Activated CD4-positive, alpha-beta memory T cell treated with anti-CD3 and anti-CD28 coated beads, Interleukin-2, amount 10 ng/mL, durations not matched to agents 7 days and 5 days (primary cell): ENCODE results near the gene DNAH2. TPM values are rescaled to one million over a fixed set of nuclear protein-coding genes. Genes with fewer than 3 reads are reported as not detected.

Source experiments
- CTCF ChIA-PET: fragments of 350-600 bp; sonication (Branson Sonifier 250); formaldehyde crosslinking; loops from one replicate; lab custom pipeline; 2021; ENCODE audit warnings: antibody characterized with exemption, inconsistent platforms; lab: Charles Lee
- POLR2A ChIA-PET: fragments of 350-600 bp; sonication (Branson Sonifier 250); formaldehyde crosslinking; loops from one replicate; lab custom pipeline; 2021; ENCODE audit warnings: antibody characterized with exemption; lab: Charles Lee
- DNase-seq: peaks from one replicate; pipeline ENCODE4 v3.0.0-alpha.2; 2020
- H3K27ac Mint-ChIP-seq: one replicate; pipeline ENCODE4 v1.8.0; 2021; ENCODE audit warnings: mild to moderate bottlenecking, mixed read lengths
- H3K27me3 Mint-ChIP-seq: one replicate; pipeline ENCODE4 v1.8.0; 2021; ENCODE audit warnings: mixed read lengths
- H3K36me3 Mint-ChIP-seq: one replicate; pipeline ENCODE4 v1.8.0; 2021; ENCODE audit warnings: low read depth, mixed read lengths
- H3K4me1 Mint-ChIP-seq: one replicate; pipeline ENCODE4 v1.8.0; 2021; ENCODE audit warnings: mixed read lengths
- H3K4me3 Mint-ChIP-seq: one replicate; pipeline ENCODE4 v1.8.0; 2021; ENCODE audit warnings: mild to moderate bottlenecking, mixed read lengths
- H3K9me3 Mint-ChIP-seq: one replicate; pipeline ENCODE4 v1.8.0; 2021; ENCODE audit warnings: mixed read lengths
- total RNA-seq, 2 experiments: library from RNA; stranded (reverse); gene quantifications; one replicate each; pipeline ENCODE4 v1.2.3, GENCODE V29; 2021

Gene DNAH2
- total RNA-seq, 2 experiments from 2014 or later = not detected

- Mint-ChIP-seq H3K9me3 (no peaks in the 10 kb centered on the region), H3K27me3 (no peaks in the 10 kb centered on the region), H3K27ac (no peak overlapping the region), H3K4me3 (no peak overlapping the region), H3K4me1 (peaks cover 43% of the 10 kb centered on the region), H3K36me3 (peaks cover 2% of the 10 kb centered on the region)
- no peak for DNase-seq
- ChIA-PET CTCF (interaction anchor here (0.6 to 2.7 kb wide), 2 partner anchors 15 to 132 kb away, joined by 3 to 34 read pairs; partner anchors contain the start of gene KDM6B), POLR2A (interaction anchor here (1.2 to 4.0 kb wide), 2 partner anchors 13 to 105 kb away, joined by 3 to 30 read pairs; partner anchors contain the start of gene KDM6B)
These were observed 131.7 kb downstream of the DNAH2 start for GRCh38 chr17:7849130-7849750.

GRCh38 chr17:7849751-7850504, 132.4 kb downstream of the DNAH2 start:
- POLR2A ChIA-PET = interaction anchor here (1.2 to 4.0 kb wide), 4 partner anchors 9 to 323 kb away, joined by 3 to 30 read pairs (median 5); partner anchors contain the start of gene KDM6B
- Mint-ChIP-seq H3K4me3 (no peak overlapping the region), H3K9me3 (no peaks in the 10 kb centered on the region), H3K36me3 (peaks cover 2% of the 10 kb centered on the region), H3K27ac (no peak overlapping the region), H3K4me1 (peaks cover 42% of the 10 kb centered on the region), H3K27me3 (no peaks in the 10 kb centered on the region)
- CTCF ChIA-PET = interaction anchor here (0.7 to 2.7 kb wide), 3 partner anchors 9 to 140 kb away, joined by 4 to 34 read pairs (median 14); partner anchors contain the start of gene KDM6B
- DNase-seq = no peak

GRCh38 chr17:7850701-7851437, 133.3 kb downstream of the DNAH2 start:
- Mint-ChIP-seq H3K27me3 (no peaks in the 10 kb centered on the region), H3K36me3 (peaks cover 5% of the 10 kb centered on the region), H3K4me1 (peaks cover 36% of the 10 kb centered on the region), H3K27ac (peak overlapping the region; percentile 47), H3K9me3 (no peaks in the 10 kb centered on the region), H3K4me3 (peak overlapping the region; percentile 75)
- ChIA-PET POLR2A (interaction anchor here (0.8 to 4.0 kb wide), 6 partner anchors 7 to 323 kb away, joined by 3 to 30 read pairs (median 4); partner anchors contain the start of gene KDM6B), CTCF (interaction anchor here (0.7 to 2.7 kb wide), 7 partner anchors 10 to 164 kb away, joined by 3 to 34 read pairs (median 7); partner anchors contain the start of genes KDM6B and TP53)
- no peak for DNase-seq

DNA sequence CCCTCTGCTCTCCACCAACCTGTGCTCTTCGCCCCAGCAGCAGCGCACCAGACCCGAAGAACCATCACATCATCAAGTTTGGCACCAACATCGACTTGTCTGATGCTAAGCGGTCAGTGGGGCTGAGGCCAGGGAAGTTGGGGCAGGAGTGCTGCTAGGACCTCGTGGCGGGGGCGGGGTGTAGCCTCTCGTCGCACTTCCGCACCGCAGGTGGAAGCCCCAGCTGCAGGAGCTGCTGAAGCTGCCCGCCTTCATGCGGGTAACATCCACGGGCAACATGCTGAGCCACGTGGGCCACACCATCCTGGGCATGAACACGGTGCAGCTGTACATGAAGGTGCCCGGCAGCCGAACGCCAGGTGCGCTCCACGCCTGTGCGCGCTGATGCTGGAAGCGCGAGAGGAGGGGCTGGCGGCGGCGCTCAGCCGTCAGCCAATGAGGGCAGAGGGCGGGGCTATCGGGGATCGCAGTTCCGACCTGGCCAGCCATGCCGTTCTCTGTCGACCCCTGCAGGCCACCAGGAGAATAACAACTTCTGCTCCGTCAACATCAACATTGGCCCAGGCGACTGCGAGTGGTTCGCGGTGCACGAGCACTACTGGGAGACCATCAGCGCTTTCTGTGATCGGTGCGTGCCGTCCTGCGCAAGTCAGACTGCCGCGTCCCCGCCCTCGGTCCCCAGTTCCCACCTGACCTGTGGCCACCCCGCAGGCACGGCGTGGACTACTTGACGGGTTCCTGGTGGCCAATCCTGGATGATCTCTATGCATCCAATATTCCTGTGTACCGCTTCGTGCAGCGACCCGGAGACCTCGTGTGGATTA, 134.1 kb downstream of the DNAH2 start:
- Mint-ChIP-seq H3K4me3 (peak overlapping the region; percentile 75), H3K4me1 (peaks cover 36% of the 10 kb centered on the region), H3K36me3 (peaks cover 6% of the 10 kb centered on the region), H3K27me3 (no peaks in the 10 kb centered on the region), H3K9me3 (no peaks in the 10 kb centered on the region), H3K27ac (peak overlapping the region; percentile 47)
- ChIA-PET CTCF (interaction anchor here (1.0 to 2.7 kb wide), 6 partner anchors 10 to 164 kb away, joined by 3 to 34 read pairs (median 7); partner anchors contain the start of genes KDM6B and TP53), POLR2A (interaction anchor here (0.8 to 4.0 kb wide), 6 partner anchors 8 to 322 kb away, joined by 3 to 30 read pairs (median 4); partner anchors contain the start of gene KDM6B)
- peak; percentile 95 for DNase-seq

DNA sequence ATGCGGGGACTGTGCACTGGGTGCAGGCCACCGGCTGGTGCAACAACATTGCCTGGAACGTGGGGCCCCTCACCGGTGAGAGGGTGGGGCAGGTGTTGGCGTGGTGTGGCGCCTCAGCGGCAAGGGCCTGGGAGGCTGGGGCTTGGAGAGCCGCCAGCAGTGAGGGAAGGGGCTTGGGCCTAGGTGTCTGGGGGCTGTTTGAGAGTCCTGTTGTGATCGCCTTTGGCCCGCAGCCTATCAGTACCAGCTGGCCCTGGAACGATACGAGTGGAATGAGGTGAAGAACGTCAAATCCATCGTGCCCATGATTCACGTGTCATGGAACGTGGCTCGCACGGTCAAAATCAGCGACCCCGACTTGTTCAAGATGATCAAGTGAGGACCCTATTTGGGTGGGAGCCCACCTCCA, 134.7 kb downstream of the DNAH2 start:
- Mint-ChIP-seq H3K4me1 (peaks cover 34% of the 10 kb centered on the region), H3K27ac (no peak overlapping the region), H3K36me3 (peaks cover 6% of the 10 kb centered on the region), H3K4me3 (no peak overlapping the region), H3K27me3 (no peaks in the 10 kb centered on the region), H3K9me3 (no peaks in the 10 kb centered on the region)
- DNase-seq = peak; percentile 17
- CTCF ChIA-PET = interaction anchor here (1.6 to 2.7 kb wide), 2 partner anchors 18 to 27 kb away, joined by 7 to 34 read pairs; partner anchors contain the start of gene KDM6B
- POLR2A ChIA-PET = interaction anchor here (4.0 kb wide), 1 partner anchor 16 kb away, joined by 30 read pairs; the partner anchor contains the start of gene KDM6B

DNA sequence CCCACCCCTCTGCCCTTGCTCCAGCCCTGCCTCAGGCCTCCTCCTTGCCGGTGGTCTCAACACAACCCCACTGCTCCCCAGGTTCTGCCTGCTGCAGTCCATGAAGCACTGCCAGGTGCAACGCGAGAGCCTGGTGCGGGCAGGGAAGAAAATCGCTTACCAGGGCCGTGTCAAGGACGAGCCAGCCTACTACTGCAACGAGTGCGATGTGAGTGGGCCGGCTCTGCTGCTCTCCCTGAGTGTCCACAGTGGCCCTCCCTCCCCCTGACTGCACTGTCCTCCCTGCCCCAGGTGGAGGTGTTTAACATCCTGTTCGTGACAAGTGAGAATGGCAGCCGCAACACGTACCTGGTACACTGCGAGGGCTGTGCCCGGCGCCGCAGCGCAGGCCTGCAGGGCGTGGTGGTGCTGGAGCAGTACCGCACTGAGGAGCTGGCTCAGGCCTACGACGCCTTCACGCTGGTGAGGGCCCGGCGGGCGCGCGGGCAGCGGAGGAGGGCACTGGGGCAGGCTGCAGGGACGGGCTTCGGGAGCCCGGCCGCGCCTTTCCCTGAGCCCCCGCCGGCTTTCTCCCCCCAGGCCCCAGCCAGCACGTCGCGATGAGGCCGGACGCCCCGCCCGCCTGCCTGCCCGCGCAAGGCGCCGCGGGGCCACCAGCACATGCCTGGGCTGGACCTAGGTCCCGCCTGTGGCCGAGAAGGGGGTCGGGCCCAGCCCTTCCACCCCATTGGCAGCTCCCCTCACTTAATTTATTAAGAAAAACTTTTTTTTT, 135.6 kb downstream of the DNAH2 start:
- ChIA-PET POLR2A (interaction anchor here (1.3 kb wide), 1 partner anchor 20 kb away, joined by 5 read pairs; no protein-coding TSS in a partner anchor), CTCF (no interaction called here)
- no peak overlapping the region for H3K4me3 Mint-ChIP-seq
- H3K27me3 Mint-ChIP-seq = no peaks in the 10 kb centered on the region
- H3K36me3 Mint-ChIP-seq = peaks cover 6% of the 10 kb centered on the region
- peak; percentile 15 for DNase-seq
- peaks cover 34% of the 10 kb centered on the region for H3K4me1 Mint-ChIP-seq
- H3K9me3 Mint-ChIP-seq = no peaks in the 10 kb centered on the region
- H3K27ac Mint-ChIP-seq = no peak overlapping the region

GRCh38 chr17:7853691-7854038, 136.1 kb downstream of the DNAH2 start:
- Mint-ChIP-seq H3K36me3 (peaks cover 6% of the 10 kb centered on the region), H3K27ac (no peak overlapping the region), H3K27me3 (no peaks in the 10 kb centered on the region), H3K4me1 (peaks cover 33% of the 10 kb centered on the region), H3K4me3 (no peak overlapping the region), H3K9me3 (no peaks in the 10 kb centered on the region)
- CTCF ChIA-PET = no interaction called here
- no peak for DNase-seq
- POLR2A ChIA-PET = interaction anchor here (1.3 kb wide), 1 partner anchor 21 kb away, joined by 5 read pairs; no protein-coding TSS in a partner anchor

GRCh38 chr17:7854078-7854777, 136.7 kb downstream of the DNAH2 start:
- ChIA-PET POLR2A (interaction anchor here (1.3 kb wide), 1 partner anchor 21 kb away, joined by 5 read pairs; no protein-coding TSS in a partner anchor), CTCF (no interaction called here)
- Mint-ChIP-seq H3K27ac (no peak overlapping the region), H3K9me3 (no peaks in the 10 kb centered on the region), H3K4me1 (peaks cover 33% of the 10 kb centered on the region), H3K36me3 (peaks cover 6% of the 10 kb centered on the region), H3K4me3 (no peak overlapping the region), H3K27me3 (no peaks in the 10 kb centered on the region)
- DNase-seq = peak; percentile 16

GRCh38 chr17:7854851-7855659, 137.5 kb downstream of the DNAH2 start, which contains the start of gene TMEM88:
Gene TMEM88, plus strand, starts transcription at chr17:7855066. Its CDS starts 9 bp downstream, at chr17:7855075.
- peak; percentile 16 for DNase-seq
- no peaks in the 10 kb centered on the region for H3K9me3 Mint-ChIP-seq
- ChIA-PET CTCF (interaction anchor here (2.3 kb wide), 1 partner anchor 20 kb away, joined by 24 read pairs; the partner anchor contains the start of gene KDM6B), POLR2A (interaction anchor here (1.0 to 3.1 kb wide), 5 partner anchors 10 to 77 kb away, joined by 4 to 32 read pairs (median 24); partner anchors contain the start of genes CNTROB and KDM6B)
- no peak within 1 kb of the TSS for H3K4me3 Mint-ChIP-seq
- H3K27ac Mint-ChIP-seq = no peak within 1 kb of the TSS
- H3K27me3 Mint-ChIP-seq = no peaks in the 10 kb centered on the region
- H3K4me1 Mint-ChIP-seq = peaks cover 28% of the 10 kb centered on the region
- H3K36me3 Mint-ChIP-seq = peaks cover 6% of the 10 kb centered on the region

GRCh38 chr17:7855660-7856010, 138.1 kb downstream of the DNAH2 start:
- Mint-ChIP-seq H3K4me3 (no peak overlapping the region), H3K4me1 (peaks cover 23% of the 10 kb centered on the region)

More at GRCh38 chr17:7855660-7856010, 138.1 kb downstream of the DNAH2 start:
- Mint-ChIP-seq H3K27ac (no peak overlapping the region), H3K9me3 (no peaks in the 10 kb centered on the region), H3K36me3 (peaks cover 6% of the 10 kb centered on the region), H3K27me3 (no peaks in the 10 kb centered on the region)
- DNase-seq = peak; percentile 16
- ChIA-PET POLR2A (interaction anchor here (0.6 to 3.1 kb wide), 6 partner anchors 10 to 77 kb away, joined by 3 to 32 read pairs (median 18); partner anchors contain the start of genes CNTROB and KDM6B), CTCF (interaction anchor here (2.3 kb wide), 1 partner anchor 21 kb away, joined by 24 read pairs; the partner anchor contains the start of gene KDM6B)
